ENCODE results near the gene AGBL4.

AGBL4 gene

GRCh38 chr1:48898894-48899293 is 1124.9 kb downstream of the AGBL4 start:
- DNase-seq (ENCODE audit: low read depth, low spot score): no peak

DNA sequence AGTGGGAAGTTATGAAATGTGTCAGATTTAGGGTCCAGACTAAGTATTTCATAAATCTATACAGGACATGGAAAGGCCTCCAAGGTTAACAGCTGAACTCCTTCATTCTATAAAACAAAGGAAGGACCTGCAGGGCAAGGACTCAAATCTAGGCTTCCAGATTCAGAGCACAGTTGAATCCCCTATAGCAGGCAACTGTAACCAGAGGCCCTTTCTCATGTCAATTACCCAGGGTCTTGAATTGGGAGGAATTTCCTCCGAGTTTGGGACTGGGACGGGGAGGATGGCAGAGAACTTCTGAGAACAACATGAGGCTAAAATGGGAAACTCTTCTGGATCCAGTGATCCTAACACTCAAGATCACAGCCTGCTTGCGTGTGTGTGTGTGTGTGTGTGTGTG is 1134.1 kb downstream of the AGBL4 start:
- peak; percentile 24 for DNase-seq (ENCODE audit: low read depth, low spot score)

DNA sequence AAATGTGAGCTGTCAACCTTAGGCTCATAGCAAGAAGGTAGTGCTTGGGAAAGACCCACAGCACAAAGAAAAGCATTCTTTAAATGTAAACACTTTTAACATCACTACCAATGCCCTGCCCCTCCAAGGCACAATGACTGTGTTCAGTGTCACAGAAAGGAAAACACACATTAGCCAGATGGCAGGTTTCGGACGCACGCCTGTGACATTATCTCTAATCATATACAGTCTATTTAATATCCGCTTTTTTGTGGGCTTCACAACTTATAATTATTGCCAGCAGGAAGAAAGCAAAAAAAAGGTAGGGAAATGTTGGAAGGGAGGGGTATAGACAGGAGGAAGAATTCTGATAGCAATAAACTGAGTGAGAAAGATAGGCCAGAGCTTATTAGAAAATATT is 1134.7 kb downstream of the AGBL4 start:
- DNase-seq (ENCODE audit: low read depth, low spot score): no peak

- DNase-seq (ENCODE audit: low read depth, low spot score): no peak
These were observed 1136.0 kb downstream of the AGBL4 start for GRCh38 chr1:48887796-48888195.

DNA sequence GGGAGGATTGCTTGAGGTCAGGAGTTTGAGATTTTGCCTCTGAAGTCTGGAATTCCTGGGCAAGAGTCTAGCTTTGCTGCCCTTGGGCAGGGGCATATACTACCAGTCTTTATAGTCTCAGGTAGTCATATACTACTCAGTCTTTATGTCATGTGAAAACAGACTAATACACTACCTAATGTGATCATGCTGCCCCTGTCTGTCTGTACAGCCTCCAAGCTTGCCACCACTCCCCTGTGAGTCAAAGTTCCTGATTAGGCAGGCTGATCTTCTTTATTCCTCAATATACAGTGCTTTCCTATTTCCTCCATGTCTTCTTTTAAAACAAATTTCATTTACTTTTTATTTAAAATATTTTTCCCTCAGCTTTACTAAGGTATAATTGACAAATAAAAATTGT is 1141.7 kb downstream of the AGBL4 start:
- no peak for DNase-seq (ENCODE audit: low read depth, low spot score)

GRCh38 chr1:48878191-48878940 is 1145.4 kb downstream of the AGBL4 start:
- no peak for DNase-seq (ENCODE audit: low read depth, low spot score)

- DNase-seq (ENCODE audit: low read depth, low spot score): peak; percentile 27
These were observed 1147.4 kb downstream of the AGBL4 start for GRCh38 chr1:48876330-48876785.

DNA sequence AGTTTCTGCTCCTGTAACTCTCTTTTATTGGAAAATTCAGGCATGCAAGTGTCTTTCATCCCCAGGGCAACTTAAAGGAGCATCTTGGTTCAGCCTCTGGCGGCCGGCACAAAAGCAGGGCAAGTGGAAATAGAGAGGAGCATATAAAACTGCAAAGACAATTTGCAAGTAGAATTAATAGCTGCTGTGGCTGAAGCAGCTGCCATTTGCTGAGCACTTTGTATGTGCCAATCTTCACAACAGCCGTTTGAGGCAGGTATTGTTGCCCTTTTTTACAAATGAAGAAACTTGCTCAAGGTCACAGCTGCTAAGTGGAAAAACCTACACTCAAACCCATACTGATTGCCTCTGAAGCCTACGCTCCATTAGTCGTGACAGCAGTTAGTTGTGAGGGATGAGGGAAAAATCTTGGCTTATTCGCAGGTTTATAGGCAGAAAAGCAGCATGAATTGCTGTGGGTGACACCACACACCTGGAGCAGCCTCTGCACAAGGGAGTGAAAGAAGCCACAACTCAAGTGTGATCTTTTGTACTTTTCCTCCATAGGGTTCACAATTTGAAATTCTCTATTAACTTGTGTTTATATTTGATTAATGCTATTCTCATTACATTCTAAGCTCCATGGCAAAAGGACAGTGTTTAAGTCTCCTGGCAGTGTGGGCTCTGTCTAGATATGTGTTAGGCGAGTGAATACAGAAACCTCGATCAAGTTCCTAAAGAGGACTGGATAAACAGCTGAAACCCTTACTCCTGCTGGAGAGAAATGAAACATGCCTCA is 1148.0 kb downstream of the AGBL4 start:
- no peak for DNase-seq (ENCODE audit: low read depth, low spot score)

- DNase-seq (ENCODE audit: low read depth, low spot score): peak; percentile 74
These were observed 1149.8 kb downstream of the AGBL4 start for GRCh38 chr1:48873944-48874343.

DNA sequence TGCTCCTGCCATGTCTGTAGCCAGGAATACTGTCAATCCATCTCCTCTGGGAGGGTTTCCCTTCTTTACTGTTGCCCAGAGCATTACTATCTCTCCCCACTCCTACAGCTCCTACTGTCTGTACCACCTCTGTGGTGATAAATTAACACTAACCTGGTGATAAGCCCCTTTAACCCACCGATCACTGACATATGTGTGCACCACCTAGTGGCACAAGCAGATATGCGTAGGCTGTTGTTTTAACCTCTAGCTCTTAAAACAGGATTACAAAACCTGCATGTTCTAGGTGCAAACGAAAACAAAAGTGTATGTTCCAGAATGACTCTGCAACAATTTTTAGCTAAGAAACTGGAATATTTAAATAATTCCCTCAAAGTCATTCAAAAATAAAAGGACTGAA is 1153.2 kb downstream of the AGBL4 start:
- DNase-seq (ENCODE audit: low read depth, low spot score): peak; percentile 13

- DNase-seq (ENCODE audit: low read depth, low spot score): no peak
These were observed 1154.4 kb downstream of the AGBL4 start for GRCh38 chr1:48869116-48869893.

GRCh38 chr1:48864913-48865312 is 1158.8 kb downstream of the AGBL4 start:
- no peak for DNase-seq (ENCODE audit: low read depth, low spot score)

GRCh38 chr1:48859456-48859855 is 1164.3 kb downstream of the AGBL4 start:
- no peak for DNase-seq (ENCODE audit: low read depth, low spot score)

- DNase-seq (ENCODE audit: low read depth, low spot score): no peak
These were observed 1165.4 kb downstream of the AGBL4 start for GRCh38 chr1:48858200-48858920.

DNA sequence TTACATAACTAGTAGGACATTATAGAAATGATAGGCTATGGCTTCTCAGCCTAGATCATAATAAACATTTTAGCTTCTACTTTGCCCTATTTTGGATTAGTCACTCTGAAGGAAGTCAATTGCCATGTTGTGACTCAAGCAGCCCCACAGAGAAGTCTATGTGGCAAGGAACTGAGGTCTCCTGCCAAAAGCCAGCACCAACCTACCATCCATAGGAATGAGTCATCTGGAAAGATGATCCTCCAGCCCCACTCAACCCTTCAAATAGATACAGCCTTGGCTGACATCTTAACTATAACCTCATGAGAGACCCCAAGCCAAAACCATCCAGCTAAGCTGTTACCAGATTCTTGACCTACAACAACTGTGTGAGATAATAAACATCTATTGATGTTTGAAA is 1170.7 kb downstream of the AGBL4 start:
- no peak for DNase-seq (ENCODE audit: low read depth, low spot score)

GRCh38 chr1:48851638-48852037 is 1172.1 kb downstream of the AGBL4 start:
- no peak for DNase-seq (ENCODE audit: low read depth, low spot score)

DNA sequence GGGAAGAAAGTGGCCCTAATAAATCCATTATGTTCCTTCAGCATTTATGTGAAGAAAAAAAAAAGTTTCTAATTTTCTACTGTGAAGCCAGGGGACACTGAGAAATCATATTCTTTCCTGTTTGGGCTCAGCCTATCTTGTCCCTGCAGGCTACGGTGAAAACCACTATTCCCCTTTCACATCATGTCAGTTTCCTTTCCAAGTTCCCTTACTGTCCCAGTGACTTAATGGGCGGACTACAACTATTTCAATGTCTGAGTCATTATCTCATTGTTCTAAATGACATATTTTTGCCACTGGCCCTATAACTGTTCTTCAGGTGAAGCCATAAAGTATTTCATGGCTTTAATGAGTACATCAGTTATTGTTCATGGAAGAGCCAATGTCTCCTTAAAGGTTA is 1175.7 kb downstream of the AGBL4 start:
- no peak for DNase-seq (ENCODE audit: low read depth, low spot score)

- no peak for DNase-seq (ENCODE audit: low read depth, low spot score)
These were observed 1177.3 kb downstream of the AGBL4 start for GRCh38 chr1:48846441-48846840.

DNA sequence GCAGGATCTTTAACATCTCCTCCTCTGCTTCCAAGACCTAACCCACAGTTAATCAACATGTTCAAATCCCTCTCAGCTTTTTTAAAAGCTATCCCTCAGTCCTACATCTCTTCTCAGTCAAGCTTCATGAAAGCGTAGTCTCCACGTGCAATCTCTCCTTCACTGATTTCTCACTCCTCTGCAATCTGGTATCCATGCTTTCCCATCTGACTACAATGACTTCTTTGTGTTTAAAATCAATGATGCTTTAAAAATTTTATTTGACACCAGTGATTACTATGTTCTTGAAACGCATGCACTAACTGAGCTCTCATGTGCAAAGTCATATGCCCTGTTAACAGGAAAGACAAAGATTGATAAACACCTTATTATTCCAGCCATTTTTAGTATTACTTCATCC is 1179.6 kb downstream of the AGBL4 start:
- DNase-seq (ENCODE audit: low read depth, low spot score): no peak

- DNase-seq (ENCODE audit: low read depth, low spot score): no peak
These were observed 1181.8 kb downstream of the AGBL4 start for GRCh38 chr1:48841966-48842365.

DNA sequence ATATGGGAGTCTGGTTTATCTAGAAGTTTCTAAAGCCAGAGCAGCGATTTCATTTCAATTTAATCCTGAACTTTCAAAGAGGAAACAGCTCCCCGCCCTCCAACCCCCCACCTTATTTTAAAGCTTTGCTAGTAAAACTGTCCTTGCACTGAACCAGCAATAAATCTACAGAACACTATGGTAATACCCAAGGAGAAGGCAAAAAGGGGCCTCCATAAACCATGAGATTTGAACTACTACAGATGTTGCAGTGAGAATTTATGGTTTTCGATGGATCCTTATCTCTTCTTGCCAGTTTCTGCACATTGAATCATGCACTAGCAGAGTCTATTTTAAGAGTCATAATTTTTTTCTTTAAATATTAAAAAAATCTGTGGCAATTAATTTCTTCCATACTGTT is 1182.3 kb downstream of the AGBL4 start:
- DNase-seq (ENCODE audit: low read depth, low spot score): no peak
